ENCODE data around the gene LYL1. TPM values are rescaled to one million over a fixed set of nuclear protein-coding genes. Genes with fewer than 3 reads are reported as not detected.

The LYL1 gene
- total and polyA plus RNA-seq, 2 of the 13 experiments (the other 11 are each of a cell fraction or from before 2014, with no cell fraction given), result 0.75 to 0.92 TPM

- TF ChIP-seq TFDP1 (CRISPR knock-in tag; IDR thresholded peaks at IDR 0.05; ENCODE audit: borderline replicate concordance) (no peak), HMGXB3 (CRISPR knock-in tag; IDR thresholded peaks at IDR 0.05; ENCODE audit: borderline replicate concordance) (no peak), YEATS4 (CRISPR knock-in tag; IDR thresholded peaks at IDR 0.05; ENCODE audit: borderline replicate concordance) (peak; percentile 90), TRIM22 (IDR thresholded peaks at IDR 0.05) (no peak), ZNF44 (CRISPR knock-in tag; IDR thresholded peaks at IDR 0.05) (0 out of 2 replicates have a peak, but pooled peaks have one; percentile 46), TMF1 (CRISPR knock-in tag; IDR thresholded peaks at IDR 0.05; ENCODE audit: low read depth) (no peak), STAT6 (CRISPR knock-in tag; IDR thresholded peaks at IDR 0.05; ENCODE audit: borderline replicate concordance) (peak; percentile 86), MEIS1 (CRISPR knock-in tag; IDR thresholded peaks at IDR 0.05; ENCODE audit: borderline replicate concordance) (no peak), ZNF639 (CRISPR knock-in tag; conservative IDR thresholded peaks at IDR 0.05) (peak; percentile 32; the same call in 1 of the 2 replicates), FOXM1 (CRISPR knock-in tag; IDR thresholded peaks at IDR 0.05) (no peak), ZNF180 (CRISPR knock-in tag; IDR thresholded peaks at IDR 0.05; ENCODE audit: borderline replicate concordance, low read depth) (no peak), HNRNPLL (IDR thresholded peaks at IDR 0.05; ENCODE audit: low read depth, low read length, poor library complexity, severe bottlenecking) (no peak), TCF12 (IDR thresholded peaks at IDR 0.05) (no peak), TCF12 (CRISPR knock-in tag; IDR thresholded peaks at IDR 0.05) (no peak), TAF15 (IDR thresholded peaks at IDR 0.05; ENCODE audit: low read depth, low read length, poor library complexity, severe bottlenecking) (no peak)
Measured at GRCh38 chr19:13116282-13117175, 13.9 kb upstream of the LYL1 start, which contains the start of gene TRMT1 (continued).
